ENCODE measurements around the gene ISX. TPM values are rescaled to one million over a fixed set of nuclear protein-coding genes. Genes with fewer than 3 reads are reported as not detected.

Gene ISX
- polyA plus RNA-seq, 1 donor from 2014 or later = not detected

- no peaks in the 10 kb centered on the region for H3K27me3 ChIP-seq (ENCODE audit: insufficient read depth, low read depth, low read length)
- TF ChIP-seq TAF1 (IDR thresholded peaks at IDR 0.05; ENCODE audit: low read depth) (no peak), SMC3 (conservative IDR thresholded peaks at IDR 0.05; ENCODE audit: poor library complexity) (no peak), REST (IDR thresholded peaks at IDR 0.05; ENCODE audit: borderline replicate concordance) (no peak), MXI1 (conservative IDR thresholded peaks at IDR 0.05; ENCODE audit: poor library complexity, severe bottlenecking) (no peak), EP300 (conservative IDR thresholded peaks at IDR 0.05; ENCODE audit: poor library complexity, severe bottlenecking) (no peak), CTCF (IDR thresholded peaks at IDR 0.05; ENCODE audit: poor library complexity, severe bottlenecking) (no peak), POLR2AphosphoS5 (IDR thresholded peaks at IDR 0.05) (no peak), RAD21 (conservative IDR thresholded peaks at IDR 0.05) (no peak), EZH2 (IDR thresholded peaks at IDR 0.05; ENCODE audit: borderline replicate concordance, insufficient read depth, low read length, poor library complexity, severe bottlenecking) (no peak)
- no peaks in the 10 kb centered on the region for H3K9me2 ChIP-seq (ENCODE audit: insufficient read depth, low read length)
- H3K27ac ChIP-seq (ENCODE audit: low read length) = no peak overlapping the region
- H3K4me3 ChIP-seq (ENCODE audit: low read length) = no peak overlapping the region
- no peak overlapping the region for H3K9ac ChIP-seq (ENCODE audit: low read length)
- H4K20me1 ChIP-seq (ENCODE audit: insufficient read depth) = no peaks in the 10 kb centered on the region
- H3K9me3 ChIP-seq (ENCODE audit: low read length) = no peaks in the 10 kb centered on the region
- no peaks in the 10 kb centered on the region for H3F3A ChIP-seq (ENCODE audit: insufficient read depth, low read length, poor library complexity, severe bottlenecking)
- H3K79me2 ChIP-seq (replicated peaks; ENCODE audit: insufficient read depth, low read length) = no peaks in the 10 kb centered on the region
- H2AFZ ChIP-seq (ENCODE audit: low read depth, low read length) = no peak overlapping the region
- no peaks in the 10 kb centered on the region for H3K36me3 ChIP-seq (ENCODE audit: insufficient read depth, low read length)
- H3K4me2 ChIP-seq (ENCODE audit: low read length) = no peak overlapping the region
Measured at GRCh38 chr22:35070451-35071093, 4.6 kb downstream of the ISX start.

- no peak overlapping the region for H3K4me3 ChIP-seq (ENCODE audit: low read length)
- TF ChIP-seq MXI1 (conservative IDR thresholded peaks at IDR 0.05; ENCODE audit: poor library complexity, severe bottlenecking) (no peak), RAD21 (conservative IDR thresholded peaks at IDR 0.05) (no peak), SMC3 (conservative IDR thresholded peaks at IDR 0.05; ENCODE audit: poor library complexity) (no peak), REST (IDR thresholded peaks at IDR 0.05; ENCODE audit: borderline replicate concordance) (no peak), CTCF (IDR thresholded peaks at IDR 0.05; ENCODE audit: poor library complexity, severe bottlenecking) (no peak), TAF1 (IDR thresholded peaks at IDR 0.05; ENCODE audit: low read depth) (no peak), POLR2AphosphoS5 (IDR thresholded peaks at IDR 0.05) (no peak), EZH2 (IDR thresholded peaks at IDR 0.05; ENCODE audit: borderline replicate concordance, insufficient read depth, low read length, poor library complexity, severe bottlenecking) (no peak), EP300 (conservative IDR thresholded peaks at IDR 0.05; ENCODE audit: poor library complexity, severe bottlenecking) (no peak)
- no peak overlapping the region for H2AFZ ChIP-seq (ENCODE audit: low read depth, low read length)
- no peaks in the 10 kb centered on the region for H3K36me3 ChIP-seq (ENCODE audit: insufficient read depth, low read length)
- H3K27me3 ChIP-seq (ENCODE audit: insufficient read depth, low read depth, low read length) = no peaks in the 10 kb centered on the region
- no peaks in the 10 kb centered on the region for H4K20me1 ChIP-seq (ENCODE audit: insufficient read depth)
- no peak overlapping the region for H3K4me2 ChIP-seq (ENCODE audit: low read length)
- H3K27ac ChIP-seq (ENCODE audit: low read length) = no peak overlapping the region
- no peaks in the 10 kb centered on the region for H3K79me2 ChIP-seq (replicated peaks; ENCODE audit: insufficient read depth, low read length)
- no peaks in the 10 kb centered on the region for H3K9me3 ChIP-seq (ENCODE audit: low read length)
- H3K9me2 ChIP-seq (ENCODE audit: insufficient read depth, low read length) = no peaks in the 10 kb centered on the region
- no peaks in the 10 kb centered on the region for H3F3A ChIP-seq (ENCODE audit: insufficient read depth, low read length, poor library complexity, severe bottlenecking)
- no peak overlapping the region for H3K9ac ChIP-seq (ENCODE audit: low read length)
Measured at GRCh38 chr22:35071784-35072183, 5.8 kb downstream of the ISX start.
